Measurements from ENCODE around the gene TFR2. TPM values are rescaled to one million over a fixed set of nuclear protein-coding genes. Genes with fewer than 3 reads are reported as not detected.

Gene TFR2
- total and polyA plus RNA-seq, 2 of the 13 experiments (the other 11 are each of a cell fraction or from before 2014, with no cell fraction given) = 36.9 to 64.2 TPM

- TF ChIP-seq KIAA2018 (CRISPR knock-in tag; IDR thresholded peaks at IDR 0.05; ENCODE audit: borderline replicate concordance) (no peak), RORA (CRISPR knock-in tag; IDR thresholded peaks at IDR 0.05) (no peak), TIGD3 (CRISPR knock-in tag; IDR thresholded peaks at IDR 0.05; ENCODE audit: borderline replicate concordance) (peak; percentile 31; the same call in 1 of the 2 replicates), ZZZ3 (CRISPR knock-in tag; IDR thresholded peaks at IDR 0.05; ENCODE audit: borderline replicate concordance) (no peak), ARNT (IDR thresholded peaks at IDR 0.05) (no peak), MIER3 (CRISPR knock-in tag; IDR thresholded peaks at IDR 0.05; ENCODE audit: borderline replicate concordance) (peak; percentile 33; the same call in 1 of the 2 replicates), ZNF687 (CRISPR knock-in tag; IDR thresholded peaks at IDR 0.05) (peak; percentile 68), JUN (CRISPR knock-in tag; IDR thresholded peaks at IDR 0.05) (no peak), ZNF430 (CRISPR knock-in tag; IDR thresholded peaks at IDR 0.05) (peak; percentile 97), MYC (CRISPR knock-in tag; IDR thresholded peaks at IDR 0.05; ENCODE audit: borderline replicate concordance) (no peak)
Measured at GRCh38 chr7:100655908-100656674, 14.7 kb upstream of the TFR2 start, which contains the start of gene ACTL6B (continued).
